ENCODE data around the gene LRRN4. TPM values are rescaled to one million over a fixed set of nuclear protein-coding genes. Genes with fewer than 3 reads are reported as not detected.

The LRRN4 gene
- total RNA-seq, 6 experiments from 2014 or later, result 0.09 to 0.10 TPM; not detected in 4

DNA sequence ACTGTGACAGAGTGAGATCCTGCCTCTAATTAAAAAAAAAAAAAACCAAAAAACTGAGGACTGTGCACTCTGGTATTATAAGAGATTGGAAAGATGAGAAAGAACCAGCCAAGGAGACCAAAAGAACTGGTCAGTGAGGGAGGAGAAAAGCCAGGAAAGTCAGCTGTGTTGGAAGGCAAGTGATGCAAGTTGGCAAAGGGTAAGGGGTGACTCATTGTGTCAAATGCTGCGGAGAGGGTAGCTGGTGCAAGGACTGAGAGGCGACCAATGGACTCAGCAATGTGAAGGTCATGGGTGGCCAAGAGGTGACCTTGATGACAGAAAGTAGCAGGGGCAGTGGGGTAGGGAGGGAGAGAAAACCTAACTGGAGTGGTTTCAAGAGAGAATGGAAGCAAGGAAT is 27.4 kb upstream of the LRRN4 start:
- DNase-seq, result peak; percentile 47
- no peaks in the 10 kb centered on the region for H3K27me3 Mint-ChIP-seq (ENCODE audit: insufficient read depth)
- TF ChIP-seq, protein P1, sequence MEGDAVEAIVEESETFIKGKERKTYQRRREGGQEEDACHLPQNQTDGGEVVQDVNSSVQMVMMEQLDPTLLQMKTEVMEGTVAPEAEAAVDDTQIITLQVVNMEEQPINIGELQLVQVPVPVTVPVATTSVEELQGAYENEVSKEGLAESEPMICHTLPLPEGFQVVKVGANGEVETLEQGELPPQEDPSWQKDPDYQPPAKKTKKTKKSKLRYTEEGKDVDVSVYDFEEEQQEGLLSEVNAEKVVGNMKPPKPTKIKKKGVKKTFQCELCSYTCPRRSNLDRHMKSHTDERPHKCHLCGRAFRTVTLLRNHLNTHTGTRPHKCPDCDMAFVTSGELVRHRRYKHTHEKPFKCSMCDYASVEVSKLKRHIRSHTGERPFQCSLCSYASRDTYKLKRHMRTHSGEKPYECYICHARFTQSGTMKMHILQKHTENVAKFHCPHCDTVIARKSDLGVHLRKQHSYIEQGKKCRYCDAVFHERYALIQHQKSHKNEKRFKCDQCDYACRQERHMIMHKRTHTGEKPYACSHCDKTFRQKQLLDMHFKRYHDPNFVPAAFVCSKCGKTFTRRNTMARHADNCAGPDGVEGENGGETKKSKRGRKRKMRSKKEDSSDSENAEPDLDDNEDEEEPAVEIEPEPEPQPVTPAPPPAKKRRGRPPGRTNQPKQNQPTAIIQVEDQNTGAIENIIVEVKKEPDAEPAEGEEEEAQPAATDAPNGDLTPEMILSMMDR (IDR thresholded peaks at IDR 0.05), result no peak

DNA sequence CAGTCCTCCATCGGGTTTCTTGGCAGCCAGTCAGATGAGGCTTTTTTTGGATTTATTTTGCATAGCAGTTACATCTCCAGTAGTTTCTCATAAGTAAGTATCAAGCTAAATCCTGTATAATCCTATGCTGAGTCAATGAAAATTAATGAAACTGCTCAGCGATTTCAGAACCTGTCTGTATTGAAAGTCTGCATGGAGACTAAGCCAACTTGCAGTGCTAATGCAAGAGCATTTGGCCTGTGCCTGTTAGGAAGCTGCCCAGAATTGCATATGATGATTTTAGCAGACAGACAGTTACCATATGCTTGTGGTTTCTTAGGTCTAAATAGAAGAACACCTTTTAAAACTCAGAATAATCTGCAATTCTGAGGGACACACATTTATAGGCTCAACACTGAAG is 25.2 kb upstream of the LRRN4 start:
- TF ChIP-seq, protein P1 (IDR thresholded peaks at IDR 0.05), result no peak
- Mint-ChIP-seq H3K4me1 (ENCODE audit: low read depth) (peaks cover 18% of the 10 kb centered on the region), H3K27ac (no peak overlapping the region), H3K36me3 (ENCODE audit: low read depth) (peaks cover 5% of the 10 kb centered on the region; the same call in 1 of the 2 replicates), H3K9me3 (no peaks in the 10 kb centered on the region), H3K4me3 (no peak overlapping the region), H3K27me3 (ENCODE audit: insufficient read depth) (peaks cover 2% of the 10 kb centered on the region; the same call in 1 of the 2 replicates)
- DNase-seq, result no peak

More for the DNA sequence above, 27.4 kb upstream of the LRRN4 start:
- Mint-ChIP-seq H3K4me1 (ENCODE audit: low read depth) (peaks cover 13% of the 10 kb centered on the region), H3K27ac (no peak overlapping the region), H3K36me3 (ENCODE audit: low read depth) (peaks cover under 1% of the 10 kb centered on the region; the same call in 1 of the 2 replicates), H3K4me3 (no peak overlapping the region), H3K9me3 (no peaks in the 10 kb centered on the region)

DNA sequence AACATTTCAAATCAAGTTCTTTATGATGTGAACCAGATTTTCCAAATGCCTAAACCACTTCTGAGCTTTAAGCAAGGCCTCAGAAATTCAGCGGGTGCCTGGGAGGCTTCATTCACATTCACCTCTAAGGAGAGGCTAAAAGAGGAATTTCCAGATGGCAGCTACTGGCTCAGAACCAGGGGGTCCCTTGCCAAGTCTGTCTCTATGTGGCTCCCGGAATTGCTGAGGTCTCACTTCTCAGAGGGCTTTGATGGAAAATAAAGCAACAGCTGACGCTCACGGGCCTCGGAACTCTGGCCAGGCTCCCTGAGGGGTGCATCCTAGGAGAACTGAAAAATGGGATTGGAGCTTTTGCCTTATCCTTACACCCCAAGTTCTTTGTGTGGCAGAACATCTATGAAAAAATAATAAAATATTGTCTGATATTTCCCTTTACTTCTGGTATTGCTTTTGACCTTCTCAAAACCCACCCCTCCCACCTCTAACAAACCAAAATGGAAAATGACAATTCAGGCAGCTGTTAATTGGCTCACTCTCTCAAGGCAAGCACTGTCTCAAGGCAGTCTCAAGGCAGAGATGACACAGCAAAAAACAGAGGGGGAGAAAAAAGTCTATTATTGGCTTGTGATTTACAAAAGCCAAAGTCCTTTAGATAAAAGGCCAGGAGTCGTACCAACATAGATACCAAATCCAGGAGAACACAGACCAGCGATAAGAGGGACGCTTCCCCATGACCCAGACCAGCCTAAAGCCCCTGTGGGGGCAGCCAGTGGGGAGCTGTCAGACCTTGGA is 21.8 kb upstream of the LRRN4 start:
- H3K27me3 Mint-ChIP-seq (ENCODE audit: insufficient read depth), result peaks cover 2% of the 10 kb centered on the region
- TF ChIP-seq, protein P1 (IDR thresholded peaks at IDR 0.05), result no peak
- peaks cover 6% of the 10 kb centered on the region for H3K4me1 Mint-ChIP-seq (ENCODE audit: low read depth)
- H3K36me3 Mint-ChIP-seq (ENCODE audit: low read depth), result peaks cover 5% of the 10 kb centered on the region; the same call in 1 of the 2 replicates
- no peak overlapping the region for H3K4me3 Mint-ChIP-seq
- no peaks in the 10 kb centered on the region for H3K9me3 Mint-ChIP-seq
- no peak for DNase-seq
- H3K27ac Mint-ChIP-seq, result peak overlapping the region; percentile 29; the same call in 1 of the 2 replicates

DNA sequence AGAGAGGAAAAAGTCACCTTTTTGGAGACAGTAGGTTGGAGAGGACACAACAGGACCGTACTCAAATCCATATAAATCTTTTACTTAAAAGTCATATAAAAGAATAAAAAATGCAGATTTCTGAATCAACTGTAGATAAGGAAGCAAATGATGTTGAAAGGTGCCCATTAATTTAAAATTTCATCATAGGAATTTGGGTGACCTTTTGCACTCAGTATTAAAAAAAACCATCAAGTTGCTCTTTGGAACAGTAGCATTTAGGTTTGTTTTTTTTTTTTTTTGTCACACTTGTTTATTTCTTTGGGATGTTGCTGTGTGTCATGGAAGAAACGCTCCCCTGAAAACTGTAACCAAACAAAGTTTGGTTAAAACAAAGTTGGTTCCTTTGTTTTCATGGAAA is 20.9 kb upstream of the LRRN4 start:
- 0 out of 2 replicates have a peak, but pooled peaks cover 5% of the 10 kb centered on the region for H3K4me1 Mint-ChIP-seq (ENCODE audit: low read depth)
- peaks cover 2% of the 10 kb centered on the region for H3K27me3 Mint-ChIP-seq (ENCODE audit: insufficient read depth)
- H3K9me3 Mint-ChIP-seq, result no peaks in the 10 kb centered on the region
- no peak for DNase-seq
- H3K27ac Mint-ChIP-seq, result no peak overlapping the region
- TF ChIP-seq, protein P1 (IDR thresholded peaks at IDR 0.05), result no peak
- H3K36me3 Mint-ChIP-seq (ENCODE audit: low read depth), result peaks cover 5% of the 10 kb centered on the region; the same call in 1 of the 2 replicates
- H3K4me3 Mint-ChIP-seq, result no peak overlapping the region

DNA sequence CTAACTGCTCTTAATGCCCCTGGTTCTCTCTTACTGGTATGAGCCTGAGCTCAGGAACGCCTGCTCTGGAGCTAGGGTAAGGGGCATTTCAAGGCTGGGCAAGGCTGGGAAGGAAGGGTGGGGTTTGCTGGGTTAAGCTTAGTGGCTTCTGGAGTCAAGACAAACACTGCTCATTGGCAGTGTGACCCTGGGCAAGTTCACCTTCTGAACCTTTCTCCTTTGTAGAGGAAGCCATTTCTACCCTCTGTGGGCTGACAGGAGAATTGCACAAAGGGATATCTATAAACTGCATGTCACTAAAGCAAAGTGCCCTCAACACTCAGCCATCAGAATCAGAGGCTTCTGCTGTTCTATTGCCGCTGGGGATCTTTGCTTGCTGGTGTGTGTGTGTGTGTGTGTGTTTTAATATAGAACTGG is 20.3 kb upstream of the LRRN4 start:
- no peak overlapping the region for H3K4me3 Mint-ChIP-seq
- 0 out of 2 replicates have a peak, but pooled peaks cover 5% of the 10 kb centered on the region for H3K4me1 Mint-ChIP-seq (ENCODE audit: low read depth)
- H3K27ac Mint-ChIP-seq, result no peak overlapping the region
- TF ChIP-seq, protein P1 (IDR thresholded peaks at IDR 0.05), result peak; percentile 65
- no peaks in the 10 kb centered on the region for H3K9me3 Mint-ChIP-seq
- H3K27me3 Mint-ChIP-seq (ENCODE audit: insufficient read depth), result peaks cover 2% of the 10 kb centered on the region
- H3K36me3 Mint-ChIP-seq (ENCODE audit: low read depth), result peaks cover 5% of the 10 kb centered on the region; the same call in 1 of the 2 replicates
- peak; percentile 7 for DNase-seq

Measured in HFFc6 (cell line).